AG04450 (cell line): Measurements from ENCODE around the gene BLID. TPM values are rescaled to one million over a fixed set of nuclear protein-coding genes. Genes with fewer than 3 reads are reported as not detected.

Source experiments
- CTCF ChIA-PET: fragments of 300-600, 350-600 bp; formaldehyde crosslinking; extraction: SDS; loops from one replicate; lab custom pipeline; 2022; ENCODE audit warnings: antibody characterized with exemption, inconsistent platforms; lab: Charles Lee
- POLR2A ChIA-PET: fragments of 350-600 bp; formaldehyde crosslinking; extraction: SDS; loops from one replicate; lab custom pipeline; 2021; ENCODE audit warnings: antibody characterized with exemption, inconsistent platforms; lab: Yijun Ruan, JAX
- DNase-seq: peaks from one replicate; pipeline ENCODE4 v3.0.0-alpha.2; 2011; ENCODE audit warnings: low read depth, low spot score
- H3K27ac ChIP-seq: one replicate; pipeline ENCODE4 v1.5.1; 2012; ENCODE audit warnings: low read depth, low read length, control low read depth
- H3K27me3 ChIP-seq: one replicate; pipeline ENCODE4 v1.6.0; 2012; ENCODE audit warnings: low read length; ENCODE audit not compliant: control insufficient read depth, insufficient read depth
- H3K4me3 ChIP-seq: 2 replicates; pipeline ENCODE4 v1.5.1; 2011; ENCODE audit warnings: mild to moderate bottlenecking, low read depth, low read length, control low read depth
- H3K9me3 ChIP-seq: 2 replicates; pipeline ENCODE4 v1.5.1; 2012; ENCODE audit warnings: low read length; ENCODE audit not compliant: control insufficient read depth, insufficient read depth
- polyA plus RNA-seq: library from polyadenylated mRNA; depleted of rRNA; stranded (reverse); fragments of >200 nt; gene quantifications from 2 replicates; pipeline ENCODE4 v1.2.3, GENCODE V29; 2011
- TF ChIP-seq, protein P1 (sequence below): IDR thresholded peaks from 2 replicates; pipeline ENCODE4 v1.5.1; 2011; ENCODE audit warnings: low read depth, low read length, control low read depth, inconsistent platforms

BLID gene
- polyA plus RNA-seq, 1 experiment: 0.94 TPM

DNA sequence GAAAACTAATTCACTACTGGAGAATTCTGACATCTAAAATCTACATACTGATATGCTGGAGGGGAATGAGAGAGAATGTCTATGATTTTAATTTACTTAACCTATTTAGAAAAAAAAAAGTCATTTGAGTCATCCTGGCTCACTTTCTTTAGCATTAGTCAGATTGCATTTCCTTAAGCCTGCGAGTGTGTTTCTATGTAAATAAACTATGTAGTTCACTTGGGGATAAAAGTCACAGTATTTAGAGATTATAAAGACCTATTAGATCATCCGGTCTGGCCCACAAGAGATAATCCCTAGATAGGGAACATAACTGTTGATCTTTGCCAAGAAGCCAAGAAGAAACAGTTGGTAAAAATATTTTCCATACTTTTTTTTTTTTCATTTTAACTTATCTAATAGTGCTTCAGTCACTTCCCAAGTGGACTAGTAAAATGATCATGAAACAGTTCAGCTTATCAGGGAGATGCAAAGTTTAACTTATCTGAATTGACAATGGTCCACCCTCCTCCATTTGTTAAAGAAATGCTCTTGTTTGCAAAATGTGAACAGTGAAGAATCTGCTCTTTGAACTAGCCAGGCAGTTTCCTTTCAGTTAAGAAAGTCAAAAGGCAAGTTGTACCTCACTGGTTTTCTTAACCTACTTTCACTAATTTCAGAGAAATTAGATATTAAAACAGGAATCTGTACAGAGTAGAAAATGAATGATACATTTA is 21.2 kb upstream of the BLID start:
- no peak overlapping the region for H3K4me3 ChIP-seq
- TF ChIP-seq, protein P1, sequence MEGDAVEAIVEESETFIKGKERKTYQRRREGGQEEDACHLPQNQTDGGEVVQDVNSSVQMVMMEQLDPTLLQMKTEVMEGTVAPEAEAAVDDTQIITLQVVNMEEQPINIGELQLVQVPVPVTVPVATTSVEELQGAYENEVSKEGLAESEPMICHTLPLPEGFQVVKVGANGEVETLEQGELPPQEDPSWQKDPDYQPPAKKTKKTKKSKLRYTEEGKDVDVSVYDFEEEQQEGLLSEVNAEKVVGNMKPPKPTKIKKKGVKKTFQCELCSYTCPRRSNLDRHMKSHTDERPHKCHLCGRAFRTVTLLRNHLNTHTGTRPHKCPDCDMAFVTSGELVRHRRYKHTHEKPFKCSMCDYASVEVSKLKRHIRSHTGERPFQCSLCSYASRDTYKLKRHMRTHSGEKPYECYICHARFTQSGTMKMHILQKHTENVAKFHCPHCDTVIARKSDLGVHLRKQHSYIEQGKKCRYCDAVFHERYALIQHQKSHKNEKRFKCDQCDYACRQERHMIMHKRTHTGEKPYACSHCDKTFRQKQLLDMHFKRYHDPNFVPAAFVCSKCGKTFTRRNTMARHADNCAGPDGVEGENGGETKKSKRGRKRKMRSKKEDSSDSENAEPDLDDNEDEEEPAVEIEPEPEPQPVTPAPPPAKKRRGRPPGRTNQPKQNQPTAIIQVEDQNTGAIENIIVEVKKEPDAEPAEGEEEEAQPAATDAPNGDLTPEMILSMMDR: no peak
- CTCF ChIA-PET: no interaction called here
- H3K27me3 ChIP-seq: no peaks in the 10 kb centered on the region
- POLR2A ChIA-PET: interaction anchor here (0.6 to 1.6 kb wide), 2 partner anchors 52 to 60 kb away, joined by 3 read pairs; no protein-coding TSS in a partner anchor
- peak; percentile 76 for DNase-seq
- no peaks in the 10 kb centered on the region for H3K9me3 ChIP-seq
- no peak overlapping the region for H3K27ac ChIP-seq

DNA sequence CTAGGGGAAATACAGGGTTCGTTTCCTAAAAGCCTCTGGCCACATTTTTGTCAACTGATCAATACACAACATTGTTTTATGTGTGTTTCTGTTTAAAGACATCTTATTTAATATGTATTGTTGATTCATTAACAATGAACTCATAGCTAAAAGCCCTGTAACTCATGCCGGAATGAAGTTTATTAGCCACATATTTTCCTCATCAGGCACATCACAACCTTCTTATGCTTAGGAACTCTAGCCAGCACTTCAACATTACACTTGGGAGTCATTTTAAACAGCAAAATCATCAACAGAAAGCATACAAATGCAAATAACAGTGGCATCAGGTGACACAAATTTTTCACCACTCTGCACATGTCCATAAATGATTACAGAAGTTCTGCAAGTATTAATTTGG is 15.1 kb upstream of the BLID start:
- Histone ChIP-seq H3K9me3 (no peaks in the 10 kb centered on the region), H3K27ac (no peak overlapping the region), H3K27me3 (no peaks in the 10 kb centered on the region), H3K4me3 (no peak overlapping the region)
- ChIA-PET CTCF (no interaction called here), POLR2A (no interaction called here)
- TF ChIP-seq, protein P1: no peak
- DNase-seq: no peak

GRCh38 chr11:122128146-122128545 is 12.1 kb upstream of the BLID start:
- ChIA-PET POLR2A (no interaction called here), CTCF (interaction anchor here (0.5 to 1.5 kb wide), 4 partner anchors 16 to 724 kb away, joined by 3 to 5 read pairs (median 4); no protein-coding TSS in a partner anchor)

GRCh38 chr11:122127020-122127419 is 11.0 kb upstream of the BLID start:
- no peak overlapping the region for H3K27ac ChIP-seq
- TF ChIP-seq, protein P1: no peak
- no peak overlapping the region for H3K4me3 ChIP-seq
- no peaks in the 10 kb centered on the region for H3K27me3 ChIP-seq
- DNase-seq: no peak
- ChIA-PET CTCF (no interaction called here), POLR2A (no interaction called here)
- H3K9me3 ChIP-seq: no peaks in the 10 kb centered on the region

More at GRCh38 chr11:122128146-122128545, 12.1 kb upstream of the BLID start:
- no peaks in the 10 kb centered on the region for H3K27me3 ChIP-seq
- DNase-seq: no peak
- H3K27ac ChIP-seq: no peak overlapping the region
- H3K9me3 ChIP-seq: no peaks in the 10 kb centered on the region
- no peak overlapping the region for H3K4me3 ChIP-seq
- TF ChIP-seq, protein P1: no peak

DNA sequence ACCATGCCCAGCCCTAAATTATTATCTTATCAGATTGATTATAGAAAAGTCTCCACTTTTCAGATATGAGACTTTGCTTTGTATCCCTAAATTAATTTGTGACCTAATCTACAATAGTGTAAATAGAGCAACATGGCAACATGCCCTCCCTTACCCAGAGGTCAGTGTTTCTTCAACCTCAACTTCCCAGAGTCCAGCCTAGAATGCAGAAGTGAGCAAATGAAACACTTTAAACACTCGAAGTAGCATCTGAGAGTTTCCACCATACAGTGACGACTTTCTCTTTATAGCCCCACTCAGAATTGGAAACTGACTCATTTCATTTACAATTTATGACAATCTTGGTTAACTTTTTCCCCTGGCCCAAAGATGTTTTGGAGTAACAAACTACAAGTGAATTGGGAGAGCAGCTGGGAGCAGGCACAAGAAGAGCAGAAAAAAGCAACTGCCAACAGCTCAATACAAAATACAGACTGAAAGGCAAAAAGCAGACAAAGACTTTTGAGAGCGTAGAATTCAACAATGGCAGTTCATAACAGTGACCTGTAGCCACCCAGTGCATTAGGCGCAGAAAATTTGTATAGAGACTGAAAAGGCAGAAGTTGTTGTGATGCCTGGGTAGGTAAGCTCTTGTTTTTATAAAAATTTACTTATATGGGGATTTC is 10.1 kb upstream of the BLID start:
- TF ChIP-seq, protein P1: no peak
- Histone ChIP-seq H3K9me3 (no peaks in the 10 kb centered on the region), H3K27ac (no peak overlapping the region), H3K4me3 (no peak overlapping the region), H3K27me3 (no peaks in the 10 kb centered on the region)
- ChIA-PET CTCF (interaction anchor here (0.5 to 1.4 kb wide), 2 partner anchors 18 to 27 kb away, joined by 3 to 4 read pairs; no protein-coding TSS in a partner anchor), POLR2A (no interaction called here)
- DNase-seq: no peak
